ENCODE data around the gene ANXA6.

Gene ANXA6

GRCh38 chr5:151155775-151156506, 1.6 kb downstream of the ANXA6 start:
- TF ChIP-seq Cebpa-rat (IDR thresholded peaks at IDR 0.05), result no peak
- Histone ChIP-seq H3K27ac (peak overlapping the region; percentile 82), H3K9ac (peak overlapping the region; percentile 85), H3K4me3 (peak overlapping the region; percentile 86), H3K4me2 (peak overlapping the region; percentile 98), H3K4me1 (peaks cover 74% of the 10 kb centered on the region), H4K20me1 (no peaks in the 10 kb centered on the region), H3K27me3 (no peaks in the 10 kb centered on the region), H3K36me3 (no peaks in the 10 kb centered on the region), H3K9me3 (no peaks in the 10 kb centered on the region)

GRCh38 chr5:151154931-151155774, 2.4 kb downstream of the ANXA6 start:
- Histone ChIP-seq H3K9me3 (no peaks in the 10 kb centered on the region), H3K27me3 (no peaks in the 10 kb centered on the region), H4K20me1 (no peaks in the 10 kb centered on the region), H3K9ac (peak overlapping the region; percentile 85), H3K4me2 (peak overlapping the region; percentile 98), H3K27ac (peak overlapping the region; percentile 82), H3K4me3 (peak overlapping the region; percentile 86), H3K36me3 (no peaks in the 10 kb centered on the region), H3K4me1 (peaks cover 82% of the 10 kb centered on the region)
- no peak for TF ChIP-seq Cebpa-rat (IDR thresholded peaks at IDR 0.05)

- H3K4me2 ChIP-seq, result no peak overlapping the region
- no peaks in the 10 kb centered on the region for H3K27me3 ChIP-seq
- no peaks in the 10 kb centered on the region for H4K20me1 ChIP-seq
- no peak overlapping the region for H3K27ac ChIP-seq
- no peak overlapping the region for H3K4me3 ChIP-seq
- H3K9ac ChIP-seq, result no peak overlapping the region
- no peaks in the 10 kb centered on the region for H3K36me3 ChIP-seq
- no peak for TF ChIP-seq Cebpa-rat (IDR thresholded peaks at IDR 0.05)
- peaks cover 94% of the 10 kb centered on the region for H3K4me1 ChIP-seq
- no peaks in the 10 kb centered on the region for H3K9me3 ChIP-seq
Measured at GRCh38 chr5:151153766-151154272, 3.8 kb downstream of the ANXA6 start.

- Histone ChIP-seq H3K4me3 (no peak overlapping the region), H3K9me3 (no peaks in the 10 kb centered on the region), H3K4me1 (peaks cover 92% of the 10 kb centered on the region), H3K9ac (no peak overlapping the region), H3K27me3 (no peaks in the 10 kb centered on the region), H4K20me1 (no peaks in the 10 kb centered on the region), H3K4me2 (no peak overlapping the region), H3K36me3 (no peaks in the 10 kb centered on the region), H3K27ac (no peak overlapping the region)
- TF ChIP-seq Cebpa-rat (IDR thresholded peaks at IDR 0.05), result no peak
Measured at GRCh38 chr5:151153300-151153699, 4.3 kb downstream of the ANXA6 start.

GRCh38 chr5:151151793-151152192, 5.8 kb downstream of the ANXA6 start:
- no peak for TF ChIP-seq Cebpa-rat (IDR thresholded peaks at IDR 0.05)
- peak overlapping the region; percentile 90 for H3K4me2 ChIP-seq
- H3K27ac ChIP-seq, result peak overlapping the region; percentile 81
- no peaks in the 10 kb centered on the region for H3K9me3 ChIP-seq
- no peaks in the 10 kb centered on the region for H3K27me3 ChIP-seq
- no peak overlapping the region for H3K4me3 ChIP-seq
- H3K9ac ChIP-seq, result no peak overlapping the region
- H3K36me3 ChIP-seq, result peaks cover 14% of the 10 kb centered on the region
- peaks cover 82% of the 10 kb centered on the region for H3K4me1 ChIP-seq
- H4K20me1 ChIP-seq, result no peaks in the 10 kb centered on the region

- no peaks in the 10 kb centered on the region for H3K9me3 ChIP-seq
- H3K27me3 ChIP-seq, result no peaks in the 10 kb centered on the region
- H3K4me2 ChIP-seq, result peak overlapping the region; percentile 90
- H3K4me1 ChIP-seq, result peaks cover 76% of the 10 kb centered on the region
- peak overlapping the region; percentile 81 for H3K27ac ChIP-seq
- H3K4me3 ChIP-seq, result 0 out of 2 replicates have a peak overlapping the region, but pooled peaks have one; percentile 32
- no peaks in the 10 kb centered on the region for H4K20me1 ChIP-seq
- H3K36me3 ChIP-seq, result peaks cover 19% of the 10 kb centered on the region
- no peak for TF ChIP-seq Cebpa-rat (IDR thresholded peaks at IDR 0.05)
- peak overlapping the region; percentile 66 for H3K9ac ChIP-seq
Measured at GRCh38 chr5:151151263-151151660, 6.3 kb downstream of the ANXA6 start.

- Histone ChIP-seq H3K9ac (peak overlapping the region; percentile 66), H3K9me3 (no peaks in the 10 kb centered on the region), H3K4me1 (peaks cover 71% of the 10 kb centered on the region), H3K27ac (peak overlapping the region; percentile 81), H3K4me3 (peak overlapping the region; percentile 32; the same call in 1 of the 2 replicates), H4K20me1 (no peaks in the 10 kb centered on the region), H3K27me3 (no peaks in the 10 kb centered on the region), H3K36me3 (peaks cover 25% of the 10 kb centered on the region), H3K4me2 (peak overlapping the region; percentile 90)
- no peak for TF ChIP-seq Cebpa-rat (IDR thresholded peaks at IDR 0.05)
Measured at GRCh38 chr5:151150471-151151262, 6.9 kb downstream of the ANXA6 start.

- Histone ChIP-seq H3K9me3 (no peaks in the 10 kb centered on the region), H3K9ac (no peak overlapping the region), H3K27me3 (no peaks in the 10 kb centered on the region), H3K4me1 (peaks cover 51% of the 10 kb centered on the region), H3K27ac (no peak overlapping the region), H3K36me3 (peaks cover 45% of the 10 kb centered on the region), H3K4me2 (no peak overlapping the region), H4K20me1 (peaks cover 7% of the 10 kb centered on the region; the same call in 1 of the 2 replicates), H3K4me3 (no peak overlapping the region)
- no peak for TF ChIP-seq Cebpa-rat (IDR thresholded peaks at IDR 0.05)
Measured at GRCh38 chr5:151148583-151148982, 9.0 kb downstream of the ANXA6 start.

- Histone ChIP-seq H3K9me3 (no peaks in the 10 kb centered on the region), H3K27me3 (no peaks in the 10 kb centered on the region), H3K27ac (no peak overlapping the region), H3K4me2 (no peak overlapping the region), H3K4me1 (peaks cover 47% of the 10 kb centered on the region), H3K4me3 (no peak overlapping the region), H3K9ac (no peak overlapping the region), H3K36me3 (peaks cover 52% of the 10 kb centered on the region), H4K20me1 (peaks cover 22% of the 10 kb centered on the region; the same call in 1 of the 2 replicates)
- no peak for TF ChIP-seq Cebpa-rat (IDR thresholded peaks at IDR 0.05)
Measured at GRCh38 chr5:151147033-151147432, 10.5 kb downstream of the ANXA6 start.

Measured in BLaER1 (cell line).